Smooth muscle cell of the brain vasculature (primary cell): ENCODE results near the gene CNKSR1.

ENCODE experiments used
- DNase-seq: peaks from one replicate; pipeline ENCODE4 v3.0.0-alpha.2; 2012; ENCODE audit warnings: low read depth, low spot score

Gene CNKSR1

DNA sequence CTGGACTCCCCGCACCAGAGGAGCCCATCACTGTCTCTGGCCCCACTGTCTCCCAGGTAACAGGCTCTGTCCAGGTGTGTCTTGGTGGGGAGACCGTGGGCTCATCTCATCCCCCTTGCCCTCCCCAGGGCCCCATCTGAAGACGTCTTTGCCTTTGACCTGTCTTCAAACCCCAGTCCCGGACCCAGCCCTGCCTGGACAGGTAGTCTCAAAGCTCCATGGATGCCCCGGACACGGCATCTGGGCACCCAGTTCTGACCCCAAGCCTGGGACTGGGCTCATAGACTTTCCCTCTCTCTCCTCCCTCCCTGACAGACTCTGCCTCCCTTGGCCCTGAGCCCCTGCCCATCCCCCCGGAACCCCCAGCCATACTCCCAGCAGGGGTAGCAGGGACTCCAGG, 6.8 kb downstream of the CNKSR1 start:
- DNase-seq = no peak

DNA sequence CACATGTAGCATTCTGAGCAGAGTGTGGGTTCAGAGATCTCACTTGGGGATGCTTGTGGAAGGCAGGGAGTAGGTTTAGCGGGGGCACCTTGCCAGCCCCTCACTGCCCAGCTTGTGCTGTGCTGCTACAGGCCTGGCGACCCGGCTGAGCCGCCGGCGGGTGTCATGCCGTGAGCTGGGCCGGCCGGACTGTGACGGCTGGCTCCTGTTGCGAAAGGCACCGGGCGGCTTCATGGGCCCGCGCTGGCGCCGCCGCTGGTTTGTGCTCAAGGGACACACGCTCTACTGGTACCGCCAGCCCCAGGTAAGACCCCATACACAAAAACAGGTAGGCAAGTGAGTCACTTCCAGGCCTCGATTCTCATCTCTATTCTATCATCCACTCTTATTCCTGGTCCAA, 7.6 kb downstream of the CNKSR1 start:
- no peak for DNase-seq

DNA sequence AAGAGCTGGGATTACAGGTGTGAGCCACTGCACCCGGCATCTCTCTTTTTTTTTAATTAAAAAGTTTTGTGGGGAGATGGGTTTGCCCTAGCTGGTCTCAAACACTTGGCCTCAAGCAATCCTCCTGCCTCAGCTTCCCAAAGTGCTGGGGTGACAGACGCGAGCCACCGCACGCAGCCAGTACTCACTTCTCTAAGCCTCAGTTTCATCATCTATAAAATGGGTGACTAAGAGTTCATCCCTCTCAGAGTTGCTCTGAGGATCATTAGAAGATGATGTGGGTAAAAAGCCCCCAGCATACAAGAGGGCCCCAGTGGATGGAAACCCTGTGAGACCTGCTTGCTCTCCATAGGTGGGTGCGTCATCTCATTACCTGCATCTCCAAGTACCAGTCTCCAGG, 10.6 kb downstream of the CNKSR1 start:
- DNase-seq = no peak

DNA sequence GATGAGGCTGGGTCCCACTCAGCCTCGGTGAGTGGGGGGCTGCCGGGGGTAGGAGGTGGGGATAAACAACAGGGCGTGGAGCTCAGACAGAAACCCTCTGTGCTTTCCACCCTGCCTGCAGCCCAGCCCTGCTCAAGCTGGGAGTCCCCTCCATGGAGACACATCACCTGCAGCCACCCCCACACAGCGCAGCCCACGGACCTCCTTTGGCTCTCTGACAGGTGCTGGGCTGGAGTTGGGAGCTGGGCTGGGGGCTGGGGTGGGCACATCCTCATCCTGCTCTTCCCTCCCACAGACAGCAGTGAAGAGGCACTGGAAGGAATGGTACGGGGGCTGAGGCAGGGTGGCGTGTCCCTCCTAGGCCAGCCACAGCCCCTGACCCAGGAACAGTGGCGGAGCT, 11.2 kb downstream of the CNKSR1 start:
- no peak for DNase-seq

GRCh38 chr1:26189331-26189730, 12.0 kb downstream of the CNKSR1 start:
- DNase-seq = no peak

DNA sequence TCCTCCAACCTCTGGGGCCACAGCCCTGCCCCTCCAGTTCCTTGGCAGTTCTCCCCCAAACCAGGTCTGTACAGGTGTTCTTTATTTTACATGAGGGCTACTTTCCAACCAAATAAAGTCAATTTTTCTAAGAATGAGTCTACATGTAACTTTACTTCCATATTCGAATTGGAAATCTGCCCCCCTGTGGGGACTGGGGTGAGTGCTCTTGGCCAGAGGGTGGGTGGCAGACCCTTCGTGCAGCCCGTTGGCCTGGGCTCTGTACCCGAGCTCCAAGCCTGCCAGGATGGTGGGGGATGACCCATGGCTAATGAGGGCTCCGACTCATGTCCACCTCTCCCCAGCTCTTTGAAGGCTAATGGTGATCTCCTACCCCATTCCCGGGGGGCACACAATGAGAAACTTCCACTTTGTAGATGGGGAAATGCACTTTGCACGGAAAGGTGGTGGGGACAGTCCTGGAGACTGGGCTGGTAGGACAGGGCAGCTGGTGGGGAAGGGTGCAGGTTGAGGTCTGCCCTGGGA, 12.5 kb downstream of the CNKSR1 start:
- DNase-seq = no peak

GRCh38 chr1:26190373-26190987, 13.2 kb downstream of the CNKSR1 start, which contains the start of gene CATSPER4:
TSS of gene CATSPER4 (plus strand) at chr1:26190602. CDS start at chr1:26190628, 26 bp downstream.
- no peak for DNase-seq

DNA sequence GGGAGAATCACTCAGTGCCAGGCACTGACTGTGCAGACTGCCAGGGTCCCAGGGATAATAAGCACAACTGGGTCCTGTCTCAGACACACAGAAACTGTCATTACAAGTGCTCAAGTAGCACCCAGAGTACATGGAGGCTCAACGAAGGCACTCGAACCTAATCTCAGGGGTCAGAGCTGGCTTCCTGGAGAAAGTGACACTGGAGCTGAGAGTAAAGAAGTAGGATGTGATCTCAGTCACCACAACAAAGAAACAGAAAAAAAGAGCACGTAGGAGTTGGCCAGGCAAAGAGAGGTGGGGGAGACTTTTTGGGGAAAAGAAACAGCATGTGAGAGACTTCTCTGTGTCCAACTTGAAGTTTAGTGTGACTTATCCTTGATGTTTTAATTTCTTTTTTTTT, 14.4 kb downstream of the CNKSR1 start:
- no peak for DNase-seq

GRCh38 chr1:26195805-26196204, 18.5 kb downstream of the CNKSR1 start:
- DNase-seq = no peak

- no peak for DNase-seq
These were observed 20.0 kb downstream of the CNKSR1 start for GRCh38 chr1:26197301-26197700.

- no peak for DNase-seq
These were observed 20.5 kb downstream of the CNKSR1 start for GRCh38 chr1:26197813-26198212.

GRCh38 chr1:26200413-26200812, 23.1 kb downstream of the CNKSR1 start:
- no peak for DNase-seq

DNA sequence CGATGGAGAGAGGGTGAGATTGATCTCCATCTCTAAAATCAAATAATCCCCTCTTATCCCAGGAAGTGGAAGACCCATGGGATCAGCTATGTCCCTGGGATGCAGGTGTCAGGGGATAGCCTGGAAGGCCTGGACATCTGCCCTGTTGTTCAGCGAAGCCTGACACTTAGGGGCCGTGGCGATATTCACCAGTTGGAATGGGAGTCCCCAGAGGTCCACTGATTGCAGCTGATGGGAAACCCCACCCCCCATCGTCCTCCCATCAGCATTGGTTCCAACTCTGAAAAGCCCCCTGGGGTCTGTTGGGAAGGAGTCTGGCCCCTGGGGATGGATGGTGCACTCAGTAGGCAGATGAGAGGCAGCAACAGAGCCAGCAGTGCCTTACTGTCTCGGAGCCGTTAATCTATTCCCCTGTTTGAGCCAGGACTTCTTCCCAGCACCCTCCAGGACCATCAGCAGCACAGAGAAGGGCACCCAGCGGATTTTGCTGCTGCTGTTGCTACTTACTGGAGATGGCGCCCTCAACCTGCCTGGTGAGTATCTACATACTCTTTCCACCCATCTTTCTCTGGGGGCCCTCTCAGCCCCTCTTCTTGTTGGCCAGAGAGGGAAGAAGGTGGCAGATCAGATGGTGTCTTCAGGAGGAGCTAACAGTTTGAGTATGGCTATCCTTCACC, 26.5 kb downstream of the CNKSR1 start:
- no peak for DNase-seq

- no peak for DNase-seq
These were observed 33.0 kb downstream of the CNKSR1 start for GRCh38 chr1:26210147-26210870.

- DNase-seq = no peak
These were observed 35.4 kb downstream of the CNKSR1 start for GRCh38 chr1:26212726-26213125.

- no peak for DNase-seq
These were observed 36.1 kb downstream of the CNKSR1 start for GRCh38 chr1:26213335-26213905.

DNA sequence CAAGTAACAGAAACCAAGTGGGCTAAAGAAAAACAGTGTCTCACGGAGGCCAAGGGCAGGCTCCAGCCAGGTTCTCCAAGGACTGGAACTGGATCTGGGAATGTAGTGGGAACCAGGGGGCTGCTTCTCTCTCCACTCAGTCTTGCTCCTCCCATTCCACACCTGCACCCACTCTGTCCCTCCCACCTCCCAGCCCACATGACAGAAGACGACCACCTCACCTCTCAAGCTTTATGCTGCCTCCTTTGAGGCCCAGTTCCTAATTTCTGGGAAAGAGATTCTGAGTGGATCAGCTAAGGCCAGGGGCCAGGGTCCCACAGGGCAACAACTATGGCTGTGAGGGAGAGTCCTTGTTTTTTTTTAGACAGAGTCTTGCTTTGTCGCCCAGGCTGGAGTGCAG, 38.0 kb downstream of the CNKSR1 start:
- DNase-seq = no peak

- DNase-seq = no peak
These were observed 41.7 kb downstream of the CNKSR1 start for GRCh38 chr1:26218906-26219494.

- no peak for DNase-seq
These were observed 43.1 kb downstream of the CNKSR1 start for GRCh38 chr1:26220199-26220912.

DNA sequence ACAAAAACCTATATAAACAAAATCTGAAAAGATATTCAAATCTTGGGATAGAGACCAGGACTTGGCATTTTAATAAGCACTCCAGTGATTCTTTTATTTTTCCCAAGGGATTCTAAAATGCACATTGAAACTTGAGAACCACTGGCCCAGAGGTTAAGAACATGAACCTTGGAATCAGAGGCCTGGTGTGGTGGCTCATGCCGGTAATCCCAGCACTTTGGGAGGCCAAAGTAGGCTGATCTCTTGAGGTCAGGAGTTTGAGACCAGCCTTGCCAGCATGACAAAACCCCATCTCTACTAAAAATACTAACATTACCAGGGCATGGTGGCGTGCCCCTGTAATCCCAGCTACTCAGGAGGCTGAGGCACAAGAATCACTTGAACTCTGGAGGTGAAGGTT, 43.8 kb downstream of the CNKSR1 start:
- no peak for DNase-seq

GRCh38 chr1:26224606-26225005, 47.3 kb downstream of the CNKSR1 start:
- DNase-seq = no peak
